ENCODE measurements around the gene ACER1.

ACER1 gene

GRCh38 chr19:6333439-6333838 lies at the start of gene ACER1:
TSS of gene ACER1 (minus strand) at chr19:6333612. CDS start at chr19:6333551, 61 bp downstream.
- no peak for DNase-seq
- Mint-ChIP-seq H3K4me3 (no peak within 1 kb of the TSS), H3K27me3 (peaks cover 0 to 5% of the 10 kb centered on the region in 2 donors), H3K36me3 (no peaks in the 10 kb centered on the region), H3K27ac (peak within 1 kb of the TSS; percentile 51), H3K4me1 (no peaks in the 10 kb centered on the region), H3K9me3 (no peaks in the 10 kb centered on the region)
- no peak for ATAC-seq (replicated peaks)

GRCh38 chr19:6383188-6383587 lies 49.8 kb upstream of the ACER1 start:
- DNase-seq, result no peak
- H3K36me3 Mint-ChIP-seq, result peaks cover 63 to 70% of the 10 kb centered on the region in 2 donors
- peaks cover 2 to 3% of the 10 kb centered on the region in 2 donors for H3K4me1 Mint-ChIP-seq
- ATAC-seq (replicated peaks), result no peak
- H3K9me3 Mint-ChIP-seq, result peaks cover 5 to 10% of the 10 kb centered on the region in 2 donors
- H3K27me3 Mint-ChIP-seq, result no peaks in the 10 kb centered on the region
- peak overlapping the region; percentile 4 for H3K27ac Mint-ChIP-seq
- H3K4me3 Mint-ChIP-seq, result no peak overlapping the region

GRCh38 chr19:6381030-6381750 lies 47.8 kb upstream of the ACER1 start:
- ATAC-seq (replicated peaks), result no peak
- Mint-ChIP-seq H3K4me3 (no peak overlapping the region), H3K4me1 (no peaks in the 10 kb centered on the region), H3K9me3 (peaks cover 5 to 10% of the 10 kb centered on the region in 2 donors), H3K36me3 (peaks cover 49 to 60% of the 10 kb centered on the region in 2 donors), H3K27me3 (no peaks in the 10 kb centered on the region), H3K27ac (no peak overlapping the region)
- DNase-seq, result no peak

DNA sequence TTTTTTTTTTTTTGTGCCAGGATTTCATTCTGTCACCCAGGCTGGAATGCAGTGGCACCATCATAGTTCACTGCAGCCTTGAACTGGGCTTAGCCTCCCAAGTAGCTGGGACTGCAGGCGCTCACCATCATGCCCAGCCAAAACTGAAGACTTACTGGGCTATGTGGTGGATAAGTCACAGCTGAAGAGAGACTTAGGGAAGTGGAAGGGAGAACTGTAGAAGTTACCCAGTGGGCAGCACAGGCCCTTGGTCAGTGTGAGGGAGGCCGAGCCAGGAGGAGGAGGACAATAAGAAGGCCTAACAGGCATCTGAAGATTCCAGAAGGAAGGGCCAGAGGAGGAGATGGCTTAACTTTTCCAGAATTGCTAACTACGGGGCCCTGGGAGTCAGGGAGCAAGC lies 46.3 kb upstream of the ACER1 start:
- no peak for ATAC-seq (replicated peaks)
- H3K4me1 Mint-ChIP-seq, result peaks cover 0 to under 1% of the 10 kb centered on the region in 2 donors

DNA sequence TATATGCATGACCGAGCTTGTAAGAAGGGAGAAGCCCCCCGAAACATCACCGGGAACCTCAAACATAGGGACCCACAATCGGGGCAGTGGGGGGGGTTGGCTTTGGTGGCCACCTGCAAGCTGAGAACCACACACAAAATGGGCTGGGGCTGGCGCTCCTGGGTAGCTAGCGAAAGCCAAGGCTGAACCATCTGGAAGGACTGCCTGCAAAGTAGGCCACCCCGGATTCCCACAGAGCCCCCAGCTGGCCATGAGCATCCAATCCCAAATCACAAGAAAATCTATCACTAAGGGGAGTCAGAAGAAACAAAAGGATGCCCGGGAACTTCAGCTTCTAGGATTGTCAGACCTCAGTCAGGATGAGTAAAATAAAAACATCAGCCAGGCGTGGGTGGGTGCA lies 45.1 kb upstream of the ACER1 start:
- ATAC-seq (replicated peaks), result no peak
- Mint-ChIP-seq H3K9me3 (peaks cover 5 to 10% of the 10 kb centered on the region in 2 donors), H3K4me1 (peaks cover 7 to 13% of the 10 kb centered on the region in 2 donors), H3K36me3 (peaks cover 43 to 54% of the 10 kb centered on the region in 2 donors), H3K27ac (no peak overlapping the region), H3K4me3 (no peak overlapping the region), H3K27me3 (no peaks in the 10 kb centered on the region)
- no peak for DNase-seq

More for the DNA sequence above, 46.3 kb upstream of the ACER1 start:
- no peak for DNase-seq
- Mint-ChIP-seq H3K27me3 (no peaks in the 10 kb centered on the region), H3K27ac (no peak overlapping the region), H3K9me3 (peaks cover 5 to 10% of the 10 kb centered on the region in 2 donors), H3K4me3 (no peak overlapping the region), H3K36me3 (peaks cover 47 to 56% of the 10 kb centered on the region in 2 donors)

DNA sequence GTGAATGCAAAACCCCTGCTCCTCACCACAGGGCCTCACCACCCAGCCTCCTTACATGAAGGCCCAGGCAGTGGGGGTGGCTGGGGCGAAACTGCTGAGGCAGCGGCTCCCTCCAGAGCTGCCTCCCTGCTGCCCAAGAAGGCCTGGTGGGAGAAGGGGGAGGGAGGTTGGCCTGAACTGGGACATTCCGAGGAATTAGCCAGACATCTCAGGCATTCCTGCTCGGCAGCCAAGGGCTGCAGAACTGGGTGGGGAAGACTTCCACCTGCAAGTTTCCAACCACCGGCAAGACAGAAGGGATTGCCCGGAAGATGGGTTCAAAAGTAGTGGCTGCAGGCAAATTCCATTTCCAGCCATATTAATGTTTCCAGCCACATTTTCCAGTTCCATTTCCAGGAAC lies 44.6 kb upstream of the ACER1 start:
- DNase-seq, result no peak
- peaks cover 7 to 15% of the 10 kb centered on the region in 2 donors for H3K4me1 Mint-ChIP-seq
- no peak overlapping the region for H3K4me3 Mint-ChIP-seq
- no peak overlapping the region for H3K27ac Mint-ChIP-seq
- H3K36me3 Mint-ChIP-seq, result peaks cover 38 to 49% of the 10 kb centered on the region in 2 donors
- H3K27me3 Mint-ChIP-seq, result no peaks in the 10 kb centered on the region
- H3K9me3 Mint-ChIP-seq, result peaks cover 5 to 10% of the 10 kb centered on the region in 2 donors
- ATAC-seq (replicated peaks), result no peak

- H3K9me3 Mint-ChIP-seq, result peaks cover 5 to 10% of the 10 kb centered on the region in 2 donors
- H3K36me3 Mint-ChIP-seq, result peaks cover 28 to 40% of the 10 kb centered on the region in 2 donors
These were observed 43.2 kb upstream of the ACER1 start for GRCh38 chr19:6376512-6377190.

DNA sequence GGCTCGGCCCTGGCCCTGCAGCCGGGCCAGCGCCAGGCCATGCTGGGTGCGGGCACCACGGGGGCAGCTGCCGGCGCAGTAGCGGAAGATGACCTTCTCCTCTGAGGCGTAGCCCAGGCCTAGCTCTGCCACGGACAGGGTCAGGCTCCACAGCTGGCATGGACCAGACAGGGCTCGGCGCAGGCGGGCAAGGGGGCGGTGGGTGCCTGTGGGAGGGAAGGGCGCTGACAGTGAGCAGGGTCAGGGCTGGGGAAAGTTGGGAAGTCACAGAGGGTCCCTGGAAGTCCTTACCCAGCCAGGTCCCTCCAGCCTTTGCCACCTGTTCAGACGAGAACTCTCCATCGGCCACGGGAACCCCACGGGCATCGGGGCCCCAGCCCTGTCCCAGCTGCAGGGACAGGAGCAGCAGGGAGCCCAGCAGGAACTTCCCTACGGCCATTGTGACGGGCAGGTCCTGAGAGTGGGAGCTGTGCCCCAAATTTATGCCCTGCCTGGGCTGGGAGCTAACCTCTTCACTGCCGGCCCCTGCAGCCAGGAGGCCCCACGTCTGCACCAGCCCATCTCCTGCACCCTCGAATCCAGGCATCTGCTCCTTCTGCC lies 42.1 kb upstream of the ACER1 start, which contains the start of gene PSPN:
Gene PSPN (minus strand): TSS at position 523 of the 600 bp plus-strand sequence. CDS start 84 bp downstream, at position 439.
- H3K4me1 Mint-ChIP-seq, result peaks cover 11 to 22% of the 10 kb centered on the region in 2 donors
- peaks cover 3 to 5% of the 10 kb centered on the region in 2 donors for H3K9me3 Mint-ChIP-seq
- DNase-seq (no peak), ATAC-seq (replicated peaks) (no peak)
- peak within 1 kb of the TSS in 1 of 2 donors; percentile 36 for H3K4me3 Mint-ChIP-seq
- peaks cover 17 to 28% of the 10 kb centered on the region in 2 donors for H3K36me3 Mint-ChIP-seq
- H3K27me3 Mint-ChIP-seq, result no peaks in the 10 kb centered on the region
- peak within 1 kb of the TSS; percentile 65 for H3K27ac Mint-ChIP-seq

More at GRCh38 chr19:6376512-6377190, 43.2 kb upstream of the ACER1 start:
- H3K27ac Mint-ChIP-seq, result peak overlapping the region; percentile 65
- no peak overlapping the region for H3K4me3 Mint-ChIP-seq
- no peaks in the 10 kb centered on the region for H3K27me3 Mint-ChIP-seq
- ATAC-seq (replicated peaks) (no peak), DNase-seq (no peak)
- peaks cover 10 to 22% of the 10 kb centered on the region in 2 donors for H3K4me1 Mint-ChIP-seq

DNA sequence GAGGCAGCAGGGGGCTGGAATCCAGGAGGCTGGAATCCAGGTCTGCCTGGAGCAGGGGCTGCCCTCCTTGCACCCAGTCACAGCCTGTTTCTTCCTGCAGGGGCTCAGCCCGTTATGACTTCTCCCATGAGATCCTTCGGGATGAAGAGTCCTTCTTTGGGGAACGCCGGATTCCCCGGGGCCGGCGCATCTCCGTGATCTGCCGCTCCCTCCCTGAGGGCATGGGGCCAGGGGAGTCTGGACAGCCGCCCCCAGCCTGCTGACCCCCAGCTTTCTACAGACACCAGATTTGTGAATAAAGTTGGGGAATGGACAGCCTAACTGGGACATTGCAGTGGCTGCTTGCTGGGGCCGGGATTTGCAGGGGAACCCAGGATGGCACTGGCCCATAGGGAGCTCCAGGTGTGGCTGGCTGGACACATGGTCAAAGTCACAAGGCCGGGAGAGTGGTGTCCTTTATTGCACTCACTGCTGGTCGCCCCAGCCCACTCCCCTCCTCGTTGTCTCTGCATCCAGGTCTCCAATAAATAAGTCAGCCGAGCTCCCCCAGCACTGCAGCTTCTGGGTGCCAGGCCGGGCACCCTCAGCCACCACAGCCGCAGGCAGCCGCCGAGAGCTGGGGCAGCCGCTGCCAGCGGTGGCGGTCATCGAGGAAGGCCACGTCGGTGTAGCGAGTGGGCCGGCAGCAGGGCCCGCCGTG lies 41.4 kb upstream of the ACER1 start:
- peak overlapping the region; percentile 36 to 72 for H3K4me3 Mint-ChIP-seq
- peaks cover 11 to 23% of the 10 kb centered on the region in 2 donors for H3K36me3 Mint-ChIP-seq
- DNase-seq (no peak), ATAC-seq (replicated peaks) (no peak)
- H3K27ac Mint-ChIP-seq, result no peak overlapping the region
- H3K9me3 Mint-ChIP-seq, result peaks cover 2 to 3% of the 10 kb centered on the region in 2 donors
- H3K27me3 Mint-ChIP-seq, result no peaks in the 10 kb centered on the region
- H3K4me1 Mint-ChIP-seq, result peaks cover 11 to 22% of the 10 kb centered on the region in 2 donors

DNA sequence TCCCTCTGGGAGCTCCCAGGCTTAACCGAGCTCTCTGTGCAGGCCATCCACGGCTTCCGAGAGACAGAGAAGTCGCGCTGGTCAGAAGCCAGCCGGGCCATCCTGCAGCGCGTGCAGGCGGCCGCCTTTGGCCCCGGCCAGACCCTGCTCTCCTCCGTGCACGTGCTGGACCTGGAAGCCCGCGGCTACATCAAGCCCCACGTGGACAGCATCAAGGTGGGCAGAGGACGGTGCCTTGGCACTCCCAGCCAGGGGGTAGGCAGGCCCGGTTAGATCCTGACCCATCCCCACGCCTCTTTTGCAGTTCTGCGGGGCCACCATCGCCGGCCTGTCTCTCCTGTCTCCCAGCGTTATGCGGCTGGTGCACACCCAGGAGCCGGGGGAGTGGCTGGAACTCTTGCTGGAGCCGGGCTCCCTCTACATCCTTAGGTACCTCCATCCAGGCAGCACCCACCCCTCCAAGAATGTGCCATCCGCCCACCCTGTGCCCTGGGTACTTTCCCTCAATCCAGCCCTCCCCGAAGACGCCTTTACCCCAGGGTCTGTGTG lies 40.8 kb upstream of the ACER1 start:
- no peaks in the 10 kb centered on the region for H3K9me3 Mint-ChIP-seq
- H3K27me3 Mint-ChIP-seq, result no peaks in the 10 kb centered on the region
- no peak overlapping the region for H3K27ac Mint-ChIP-seq
- DNase-seq (no peak), ATAC-seq (replicated peaks) (no peak)
- peaks cover 11 to 23% of the 10 kb centered on the region in 2 donors for H3K36me3 Mint-ChIP-seq
- H3K4me3 Mint-ChIP-seq, result peak overlapping the region; percentile 36 to 99
- H3K4me1 Mint-ChIP-seq, result peaks cover 15 to 22% of the 10 kb centered on the region in 2 donors

DNA sequence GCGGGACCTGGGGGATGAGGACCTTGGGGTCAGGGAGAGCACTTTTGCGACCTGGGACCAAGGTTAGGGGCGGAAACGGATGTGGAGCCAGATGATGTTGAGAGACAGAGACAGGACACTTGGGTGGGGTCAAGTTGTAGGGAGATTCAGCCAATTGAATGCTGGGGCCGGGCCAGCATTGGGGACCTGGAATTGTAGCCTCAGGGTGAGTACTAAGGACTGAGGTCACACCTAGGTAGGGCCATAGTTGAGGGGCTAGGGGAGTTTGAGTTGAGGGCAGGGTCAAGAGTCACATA lies 40.3 kb upstream of the ACER1 start:
- Mint-ChIP-seq H3K27ac (peak overlapping the region; percentile 34), H3K9me3 (no peaks in the 10 kb centered on the region), H3K27me3 (no peaks in the 10 kb centered on the region), H3K36me3 (peaks cover 12 to 23% of the 10 kb centered on the region in 2 donors), H3K4me3 (peak overlapping the region; percentile 94 to 99), H3K4me1 (peaks cover 15 to 22% of the 10 kb centered on the region in 2 donors)
- peak; percentile 13 for DNase-seq
- ATAC-seq (replicated peaks), result no peak

DNA sequence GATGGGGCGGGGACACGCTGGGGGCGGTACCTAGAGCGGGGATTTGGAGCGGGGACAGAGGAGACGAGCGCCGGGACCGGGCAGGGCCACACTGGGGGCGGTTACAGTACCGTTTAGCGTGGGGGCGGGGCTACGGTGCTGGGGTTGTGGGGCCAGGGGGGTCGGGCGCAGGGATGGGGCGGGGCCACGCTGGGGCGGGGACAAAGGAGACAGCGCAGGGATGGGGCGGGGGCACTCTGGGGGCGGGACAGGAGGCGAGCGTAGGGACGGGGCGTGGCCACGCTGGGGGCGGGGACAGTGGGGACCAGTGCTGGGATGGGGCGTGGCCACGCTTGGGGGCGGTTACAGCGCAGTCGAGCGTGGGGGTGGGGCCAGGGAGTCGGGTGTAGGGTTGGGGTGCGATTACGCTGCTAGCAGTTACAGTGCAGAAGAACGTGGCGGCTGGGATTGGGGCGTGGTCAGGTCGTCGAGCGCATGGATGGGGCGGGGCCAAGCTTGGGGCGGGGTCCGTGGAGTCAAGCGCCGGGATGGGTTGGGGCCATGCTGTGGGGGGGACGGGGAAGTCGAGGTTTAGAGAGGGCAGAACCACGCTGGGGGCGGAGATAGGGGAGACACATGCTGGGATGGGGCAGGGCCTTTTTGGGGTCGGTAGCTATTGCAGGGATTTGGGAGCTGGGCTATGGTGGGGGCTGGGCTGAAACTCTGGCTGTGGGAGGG lies 39.8 kb upstream of the ACER1 start:
- no peaks in the 10 kb centered on the region for H3K27me3 Mint-ChIP-seq
- H3K4me3 Mint-ChIP-seq, result peak overlapping the region; percentile 94 to 99
- H3K36me3 Mint-ChIP-seq, result peaks cover 11 to 21% of the 10 kb centered on the region in 2 donors
- H3K4me1 Mint-ChIP-seq, result peaks cover 15 to 22% of the 10 kb centered on the region in 2 donors
- H3K27ac Mint-ChIP-seq, result peak overlapping the region; percentile 98
- no peaks in the 10 kb centered on the region for H3K9me3 Mint-ChIP-seq
- DNase-seq (peak; percentile 95), ATAC-seq (replicated peaks) (peak; percentile 69 to 73)

DNA sequence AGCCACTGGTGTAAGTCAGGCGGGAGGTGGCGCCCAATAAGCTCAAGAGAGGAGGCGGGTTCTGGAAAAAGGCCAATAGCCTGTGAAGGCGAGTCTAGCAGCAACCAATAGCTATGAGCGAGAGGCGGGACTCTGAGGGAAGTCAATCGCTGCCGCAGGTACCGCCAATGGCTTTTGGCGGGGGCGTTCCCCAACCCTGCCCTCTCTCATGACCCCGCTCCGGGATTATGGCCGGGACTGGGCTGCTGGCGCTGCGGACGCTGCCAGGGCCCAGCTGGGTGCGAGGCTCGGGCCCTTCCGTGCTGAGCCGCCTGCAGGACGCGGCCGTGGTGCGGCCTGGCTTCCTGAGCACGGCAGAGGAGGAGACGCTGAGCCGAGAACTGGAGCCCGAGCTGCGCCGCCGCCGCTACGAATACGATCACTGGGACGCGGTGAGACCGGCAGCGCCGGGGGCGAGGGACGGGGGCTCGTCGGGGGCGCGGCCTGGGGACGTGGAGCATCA lies 39.2 kb upstream of the ACER1 start, which contains the start of gene ALKBH7:
Gene ALKBH7 (plus strand): TSS at position 201 of the 502 bp plus-strand sequence. CDS start 27 bp downstream, at position 228.
- peak within 1 kb of the TSS; percentile 98 for H3K27ac Mint-ChIP-seq
- H3K4me1 Mint-ChIP-seq, result peaks cover 15 to 22% of the 10 kb centered on the region in 2 donors
- peaks cover 14 to 25% of the 10 kb centered on the region in 2 donors for H3K36me3 Mint-ChIP-seq
- DNase-seq, result peak; percentile 98
- H3K9me3 Mint-ChIP-seq, result no peaks in the 10 kb centered on the region
- peak; percentile 83 to 84 for ATAC-seq (replicated peaks)
- peak within 1 kb of the TSS; percentile 94 to 99 for H3K4me3 Mint-ChIP-seq
- H3K27me3 Mint-ChIP-seq, result no peaks in the 10 kb centered on the region
